Activated CD4-positive, alpha-beta T cell treated with anti-CD3 and anti-CD28 coated beads, Interleukin-2, Interleukin-6, amounts not matched to agents 100 ng/mL and 50 ng/mL, durations not matched to agents 16 hours and 8 hours (primary cell): ENCODE data around the gene PBX3.

Source experiments
- DNase-seq: peaks from one replicate; pipeline ENCODE4 v3.0.0-alpha.2; 2020

Gene PBX3

DNA sequence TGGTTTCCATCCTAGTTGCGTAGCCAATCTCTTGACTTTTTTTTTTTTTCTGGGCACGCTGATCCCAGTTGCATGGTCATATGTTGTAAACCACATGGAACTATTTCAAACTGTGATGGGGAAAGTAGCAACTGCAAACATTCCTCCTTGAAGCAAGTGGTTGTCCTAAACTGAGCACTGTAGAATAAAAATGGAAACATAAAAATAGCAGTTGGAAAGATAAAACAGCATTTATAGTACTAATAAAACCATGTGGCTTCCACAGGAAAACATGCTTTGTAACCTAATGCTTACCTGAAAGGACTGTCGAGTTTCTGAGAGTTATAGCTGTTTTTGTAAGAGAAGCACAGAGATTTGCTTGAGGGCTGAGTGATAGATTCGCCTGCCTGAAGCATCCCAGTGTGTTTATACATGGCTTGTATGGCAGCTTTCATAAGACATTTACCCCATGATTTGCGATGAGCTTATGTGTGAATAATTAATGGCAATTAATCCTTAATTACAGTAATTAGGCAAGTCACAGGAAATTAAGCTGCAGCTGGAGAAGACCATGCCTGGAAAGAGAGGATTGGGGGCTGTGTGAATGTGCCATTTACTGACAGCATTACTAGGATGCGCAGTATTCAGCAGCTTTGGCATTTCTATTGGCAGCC, 136.5 kb downstream of the PBX3 start:
- no peak for DNase-seq

GRCh38 chr9:125884218-125884595, 137.0 kb downstream of the PBX3 start:
- no peak for DNase-seq

DNA sequence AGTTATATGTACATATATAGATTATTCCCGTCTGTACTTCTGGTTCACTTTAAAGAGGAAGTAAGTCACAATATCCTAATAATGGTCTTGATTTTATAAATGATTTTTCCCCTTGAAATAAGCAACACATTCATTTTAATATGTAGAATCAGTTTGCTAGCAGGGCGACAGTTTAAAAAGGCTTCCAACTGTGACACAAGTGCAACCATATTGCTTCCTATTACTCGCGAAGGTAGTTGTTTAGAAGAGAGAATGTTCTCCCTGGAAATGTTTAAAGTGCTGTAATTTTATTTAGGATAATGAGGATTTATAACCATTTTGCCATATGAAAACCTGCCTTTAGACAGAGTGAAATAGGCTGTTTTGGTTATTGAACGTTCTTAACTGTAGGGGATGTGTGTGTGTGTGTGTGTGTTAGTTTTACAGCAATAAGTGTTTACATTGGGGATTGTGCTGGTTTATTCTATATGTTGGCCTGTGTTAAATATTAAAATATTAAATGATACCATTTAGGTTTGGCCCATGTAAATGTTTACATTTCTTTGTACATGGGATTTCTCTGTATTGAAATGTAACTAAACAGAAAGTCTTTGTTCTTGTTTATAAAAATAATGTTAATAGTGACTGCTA, 138.3 kb downstream of the PBX3 start:
- no peak for DNase-seq

- DNase-seq, result no peak
Measured at GRCh38 chr9:125886365-125886764, 139.2 kb downstream of the PBX3 start.

DNA sequence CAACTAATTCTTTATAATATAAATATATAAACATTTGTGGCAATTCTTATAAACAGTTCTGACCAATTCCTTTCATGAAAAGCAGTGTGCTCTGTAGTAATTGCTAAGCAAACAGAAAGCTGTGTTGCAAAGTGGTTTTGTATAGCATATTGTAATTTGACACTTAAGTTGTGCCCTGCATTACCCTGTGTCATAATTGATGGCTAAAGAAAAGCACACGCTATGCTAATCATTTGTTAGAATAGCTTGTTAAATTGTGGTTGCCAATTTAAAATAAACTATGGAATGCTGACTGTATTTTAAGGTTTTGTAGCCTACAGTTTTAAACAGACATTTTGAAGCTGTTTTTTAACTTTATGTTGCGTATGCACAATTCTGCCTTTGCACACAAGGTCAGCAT, 140.0 kb downstream of the PBX3 start:
- no peak for DNase-seq

DNA sequence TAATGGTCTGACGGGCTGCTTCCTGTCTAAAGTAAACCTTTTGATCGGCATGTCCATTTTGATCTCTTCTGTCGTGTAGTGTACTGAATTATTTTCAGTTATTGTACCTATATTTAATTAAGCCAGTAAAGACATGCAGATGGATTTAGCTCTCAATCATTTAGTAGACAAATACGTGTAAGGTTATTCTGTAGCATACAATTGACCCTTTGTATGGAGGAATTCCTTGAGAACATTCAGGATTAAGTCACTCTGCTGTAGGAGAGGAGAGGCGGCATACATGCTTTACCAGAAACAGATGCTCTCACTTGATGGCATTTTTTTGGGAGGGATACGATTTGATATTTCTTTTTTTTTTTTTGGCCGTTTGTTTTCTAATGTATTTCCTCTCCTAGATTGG, 141.0 kb downstream of the PBX3 start:
- no peak for DNase-seq

GRCh38 chr9:125889112-125889475, 141.9 kb downstream of the PBX3 start:
- DNase-seq, result peak; percentile 4

- DNase-seq, result peak; percentile 27
Measured at GRCh38 chr9:125889476-125890419, 142.6 kb downstream of the PBX3 start.

DNA sequence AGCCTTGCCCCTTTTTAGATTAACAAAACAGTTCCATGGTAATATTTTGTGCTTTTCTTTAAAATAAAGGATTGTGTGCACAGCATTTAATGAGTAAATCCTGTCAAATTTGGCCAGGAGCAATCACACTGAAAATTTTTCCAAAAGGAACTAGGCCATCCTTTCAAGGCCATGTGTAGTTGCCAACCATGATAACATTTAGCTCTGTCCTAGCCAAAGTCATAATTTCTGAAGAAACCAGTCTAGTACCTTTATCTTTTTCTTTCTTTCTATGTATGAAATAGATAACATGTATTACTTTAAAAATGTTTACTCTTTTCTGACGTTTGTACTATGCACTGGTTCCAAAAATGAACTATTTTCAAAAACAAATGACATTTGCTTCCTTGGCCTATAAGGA, 143.7 kb downstream of the PBX3 start:
- no peak for DNase-seq

GRCh38 chr9:125893277-125893676, 146.1 kb downstream of the PBX3 start:
- no peak for DNase-seq

- DNase-seq, result no peak
Measured at GRCh38 chr9:125894566-125894965, 147.4 kb downstream of the PBX3 start.

DNA sequence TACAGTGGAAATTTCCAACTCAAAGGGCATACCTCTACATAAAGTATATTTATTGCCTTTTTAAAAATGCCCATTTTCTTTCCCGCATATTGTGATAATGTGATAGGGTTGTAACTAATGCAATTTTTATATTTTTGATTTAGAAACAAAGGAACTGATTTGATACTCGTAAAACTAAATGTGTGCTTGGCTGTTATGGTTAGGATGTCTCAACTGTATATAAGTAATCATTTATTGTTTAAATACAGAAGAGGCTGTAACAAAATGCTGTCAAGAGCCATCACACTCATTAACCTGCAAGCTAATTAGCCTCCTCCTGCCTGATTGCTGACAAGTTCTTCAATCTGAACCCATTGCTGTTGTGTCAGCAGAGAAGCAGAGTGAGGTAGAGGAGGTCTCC, 149.2 kb downstream of the PBX3 start:
- DNase-seq, result no peak

- no peak for DNase-seq
Measured at GRCh38 chr9:125896964-125897363, 149.8 kb downstream of the PBX3 start.

GRCh38 chr9:125897481-125897880, 150.3 kb downstream of the PBX3 start:
- no peak for DNase-seq

DNA sequence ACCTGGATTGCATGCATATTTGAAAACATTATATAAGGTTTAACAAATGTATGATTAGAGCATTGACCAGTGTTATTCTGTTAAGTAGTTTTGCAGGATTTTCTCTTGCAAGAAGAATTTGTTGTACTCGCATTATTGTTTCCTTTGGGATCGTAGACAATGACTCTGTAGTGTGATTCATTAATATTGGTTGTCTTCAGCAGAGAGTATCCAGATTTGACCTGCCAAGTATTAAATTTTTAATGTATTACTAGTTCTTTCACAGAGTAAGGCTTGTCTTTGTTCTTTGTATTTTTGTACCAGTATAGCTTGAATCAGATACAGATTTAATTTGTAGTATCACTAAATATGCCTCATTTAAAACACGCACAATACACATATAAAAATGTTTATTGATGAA, 155.0 kb downstream of the PBX3 start:
- no peak for DNase-seq

- DNase-seq, result no peak
Measured at GRCh38 chr9:125902831-125903512, 155.8 kb downstream of the PBX3 start.

DNA sequence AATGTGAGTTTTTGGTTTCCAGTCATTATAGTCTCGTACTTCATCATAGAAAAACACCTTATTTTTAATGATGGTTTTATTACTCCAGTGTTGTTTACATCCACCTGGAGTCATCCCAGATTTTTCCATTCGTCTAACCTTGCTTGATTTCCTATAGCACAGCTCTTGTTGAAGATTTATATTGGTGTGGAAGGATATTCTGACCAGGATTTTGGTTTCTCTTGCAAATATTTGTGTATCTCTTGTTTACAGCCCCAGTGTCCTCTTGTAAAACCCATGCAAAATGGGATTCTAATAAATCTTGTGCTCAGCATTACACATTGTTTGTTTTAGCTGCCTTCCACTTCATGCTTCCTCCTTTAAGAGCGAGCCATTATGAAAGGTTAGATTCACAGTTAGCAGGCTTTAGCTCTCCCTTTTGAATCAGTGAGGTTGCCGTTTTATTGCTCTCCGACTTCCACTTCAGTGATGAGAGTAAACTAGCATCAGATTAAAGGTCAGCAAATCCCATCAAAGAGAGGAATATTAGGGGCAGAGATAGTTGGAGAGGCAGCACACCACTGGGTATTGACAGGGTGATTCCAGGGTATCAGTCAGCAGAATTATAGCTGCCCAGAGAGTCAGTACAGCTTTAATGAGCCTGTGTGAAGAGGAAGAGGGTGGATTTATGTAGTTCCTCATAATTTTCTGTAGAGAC, 157.1 kb downstream of the PBX3 start:
- no peak for DNase-seq

DNA sequence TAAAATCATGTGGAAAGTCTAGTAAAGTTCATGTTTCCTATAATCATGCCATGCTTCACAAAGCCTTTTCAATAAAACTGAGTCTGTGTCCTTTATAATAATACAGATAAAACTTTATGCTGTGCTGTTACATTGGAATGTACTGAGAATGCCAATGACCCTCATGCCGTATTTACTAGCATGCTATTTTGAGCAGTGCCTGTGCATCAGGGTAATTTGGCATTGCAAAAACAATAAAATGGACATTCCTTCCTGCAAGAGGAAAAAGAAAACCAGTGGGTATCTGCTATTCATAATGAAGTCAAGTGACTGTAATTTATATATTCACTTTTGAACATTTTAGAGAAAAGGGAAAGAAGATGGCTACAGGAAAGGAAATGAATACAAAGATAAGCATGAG, 159.0 kb downstream of the PBX3 start:
- DNase-seq, result no peak

- no peak for DNase-seq
Measured at GRCh38 chr9:125906893-125907292, 159.7 kb downstream of the PBX3 start.

GRCh38 chr9:125908136-125908535, 161.0 kb downstream of the PBX3 start:
- DNase-seq, result no peak

DNA sequence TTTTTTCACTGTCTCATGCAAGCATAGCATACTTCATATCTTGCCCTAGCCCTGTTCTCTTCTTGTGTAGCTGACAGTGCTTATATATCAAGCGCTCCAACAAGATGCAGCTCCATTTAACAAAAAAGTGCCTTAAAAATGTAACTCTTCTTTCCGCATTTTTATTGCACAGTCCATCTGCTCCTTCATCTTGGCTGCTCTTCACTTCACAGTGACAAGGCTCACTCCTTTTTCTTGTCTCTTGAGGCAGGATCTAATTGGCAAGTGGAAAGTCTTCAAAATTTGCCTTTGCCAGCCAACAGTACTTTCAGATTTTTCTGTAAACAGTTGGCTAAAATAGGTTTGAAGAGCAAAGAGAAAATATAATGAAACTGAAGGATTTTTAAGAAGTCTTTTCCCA, 161.8 kb downstream of the PBX3 start:
- no peak for DNase-seq

- DNase-seq, result no peak
Measured at GRCh38 chr9:125909459-125909858, 162.3 kb downstream of the PBX3 start.

- no peak for DNase-seq
Measured at GRCh38 chr9:125910286-125910685, 163.1 kb downstream of the PBX3 start.
